Ureter (tissue), 1 donor: ENCODE measurements around the gene PLAAT5. TPM values are rescaled to one million over a fixed set of nuclear protein-coding genes. Genes with fewer than 3 reads are reported as not detected.

Source experiments
- DNase-seq: peaks from one replicate; pipeline ENCODE4 v3.0.0-alpha.2; 2020; ENCODE audit warnings: low spot score
- total RNA-seq: library from RNA; stranded (reverse); gene quantifications from one replicate; pipeline ENCODE4 v1.2.4, GENCODE V29; 2023
- donor health status: DM: yes; HTN: yes; CAD: no.

Gene PLAAT5
- total RNA-seq, 1 donor from 2014 or later: 2.1 TPM

- DNase-seq: no peak
Observed at GRCh38 chr11:63512816-63513215, 21.8 kb upstream of the PLAAT5 start.

GRCh38 chr11:63511048-63511748 lies 20.2 kb upstream of the PLAAT5 start:
- no peak for DNase-seq

DNA sequence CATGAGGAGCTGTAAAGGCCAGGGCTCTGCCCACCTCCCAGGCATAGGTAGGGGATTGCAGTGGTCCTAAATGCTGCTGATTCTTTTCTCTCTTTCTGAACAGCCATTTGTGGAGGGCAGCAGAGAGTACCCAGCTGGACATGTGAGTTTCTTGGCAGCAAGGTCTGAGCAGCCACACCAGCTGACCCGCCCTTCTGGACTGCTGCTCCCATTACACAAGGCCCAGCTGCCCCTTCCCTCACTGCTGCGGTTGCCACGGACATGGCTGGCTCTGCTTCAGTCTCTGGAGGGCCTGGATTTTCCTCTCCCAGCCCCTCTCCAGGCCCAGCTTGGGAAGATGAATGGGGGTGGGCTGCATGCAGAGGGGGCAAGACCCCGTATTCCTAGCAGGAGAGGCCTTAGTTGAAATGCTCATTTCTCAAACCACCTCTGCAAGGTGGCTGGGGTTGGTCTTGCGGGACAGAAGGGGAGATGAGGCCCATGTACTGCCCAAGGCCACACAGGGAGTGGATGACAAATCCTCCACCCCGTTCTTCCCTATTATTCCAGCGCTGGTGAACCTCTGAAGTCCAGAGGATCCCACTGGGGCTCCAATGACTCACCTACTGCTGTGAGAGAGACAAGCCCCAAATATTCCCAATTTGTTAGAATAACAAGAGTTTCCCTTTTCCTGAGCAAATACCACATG lies 19.5 kb upstream of the PLAAT5 start:
- DNase-seq: no peak

DNA sequence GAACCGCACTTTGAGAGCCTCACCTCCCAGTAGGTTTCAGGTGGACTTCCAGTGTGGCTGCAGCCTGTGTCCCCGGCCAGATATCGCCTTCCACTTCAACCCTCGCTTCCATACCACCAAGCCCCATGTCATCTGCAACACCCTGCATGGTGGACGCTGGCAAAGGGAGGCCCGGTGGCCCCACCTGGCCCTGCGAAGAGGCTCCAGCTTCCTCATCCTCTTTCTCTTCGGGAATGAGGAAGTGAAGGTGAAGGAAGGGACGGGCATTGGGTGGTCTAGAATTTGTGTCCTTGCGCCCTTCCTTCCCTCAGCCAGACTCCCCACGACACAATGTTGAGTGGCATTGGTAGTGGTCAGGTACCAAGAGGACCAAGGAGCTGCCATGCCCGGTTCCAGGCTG lies 17.8 kb upstream of the PLAAT5 start:
- DNase-seq: no peak

- no peak for DNase-seq
Observed at GRCh38 chr11:63508009-63508408, 17.0 kb upstream of the PLAAT5 start.

DNA sequence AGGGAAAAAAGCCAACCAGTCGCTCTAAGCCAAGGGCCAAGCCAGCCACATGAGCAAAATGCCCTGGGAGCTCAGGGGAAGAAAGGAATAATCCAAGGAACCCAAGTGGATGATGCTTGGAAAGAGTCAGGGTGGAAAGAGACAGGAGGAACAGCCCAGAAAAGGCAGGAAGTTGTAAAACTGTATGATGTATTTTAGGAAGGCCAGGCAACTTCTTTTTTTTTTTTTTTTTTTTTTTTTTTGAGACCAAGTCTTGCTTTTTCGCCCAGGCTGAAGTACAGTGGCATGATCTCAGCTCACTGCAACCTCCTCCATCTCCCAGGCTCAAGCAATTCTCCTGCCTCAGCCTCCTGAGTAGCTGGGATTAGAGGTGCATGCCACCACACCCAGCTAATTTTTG lies 16.5 kb upstream of the PLAAT5 start:
- no peak for DNase-seq

GRCh38 chr11:63506876-63507275 lies 15.9 kb upstream of the PLAAT5 start:
- DNase-seq: no peak

- no peak for DNase-seq
Observed at GRCh38 chr11:63505857-63506528, 15.0 kb upstream of the PLAAT5 start, which contains the start of gene LGALS12. Gene LGALS12, plus strand, starts transcription at chr11:63506084. Its CDS starts 375 bp downstream, at chr11:63506459.

DNA sequence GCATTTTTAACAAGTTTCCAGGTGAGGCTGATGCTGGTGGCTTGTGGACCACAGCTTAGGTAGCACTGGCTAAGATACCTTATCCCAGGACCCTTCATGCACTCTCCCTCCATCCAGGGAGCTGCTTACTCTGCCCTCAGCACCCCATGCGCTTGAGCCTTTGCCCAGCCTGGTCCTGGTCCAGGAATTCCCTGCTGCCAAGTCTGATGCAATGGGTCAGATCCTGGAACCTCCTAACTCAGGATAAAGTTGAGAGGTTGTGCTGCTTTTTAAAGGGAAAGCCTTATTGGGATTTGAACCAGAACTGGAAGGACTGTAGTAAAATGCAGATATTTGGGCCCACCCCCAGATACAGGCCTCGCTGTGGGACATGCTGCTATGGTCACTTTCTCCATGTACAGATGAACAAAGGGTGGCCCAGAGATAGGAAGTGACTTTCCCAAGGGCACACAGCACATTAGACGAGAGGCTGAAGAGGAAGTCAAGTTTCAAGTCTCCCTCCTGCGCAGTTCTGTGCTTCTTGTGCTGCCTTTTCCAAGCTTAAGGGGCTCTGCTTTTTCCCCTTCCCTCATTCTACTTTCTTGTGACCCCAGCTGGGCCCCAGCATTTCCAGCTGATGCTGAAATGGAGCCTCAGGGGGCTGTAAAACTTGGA lies 14.1 kb upstream of the PLAAT5 start:
- DNase-seq: no peak

- DNase-seq: no peak
Observed at GRCh38 chr11:63504054-63504453, 13.1 kb upstream of the PLAAT5 start.

GRCh38 chr11:63503492-63503891 lies 12.5 kb upstream of the PLAAT5 start:
- DNase-seq: no peak

DNA sequence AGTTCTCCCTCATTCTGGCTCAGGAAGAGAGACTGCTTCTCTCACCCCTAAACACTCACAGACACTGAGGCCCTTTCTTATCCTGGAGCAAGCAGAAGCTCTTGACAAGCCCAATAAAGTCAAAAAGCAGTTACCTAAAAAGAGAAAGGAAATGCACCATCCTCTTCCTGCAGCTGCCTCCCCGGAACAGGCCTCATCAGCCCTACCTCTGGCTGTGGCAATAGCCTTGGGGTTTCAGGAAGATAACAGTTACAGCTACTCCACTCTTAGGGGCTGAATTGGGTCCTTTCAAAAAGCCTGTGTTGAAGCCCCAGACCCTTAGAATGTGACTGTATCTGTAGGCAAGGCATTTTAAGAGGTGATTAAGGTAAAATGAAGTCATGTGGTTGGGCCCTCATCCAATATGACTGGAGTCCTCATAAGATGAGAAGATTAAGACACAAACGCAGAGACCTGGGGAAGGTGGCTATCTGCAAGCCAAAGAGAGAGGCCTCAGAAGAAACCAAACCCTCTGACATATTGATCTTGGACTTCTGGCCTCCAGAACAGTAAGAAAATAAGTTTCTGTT lies 11.4 kb upstream of the PLAAT5 start:
- DNase-seq: no peak

DNA sequence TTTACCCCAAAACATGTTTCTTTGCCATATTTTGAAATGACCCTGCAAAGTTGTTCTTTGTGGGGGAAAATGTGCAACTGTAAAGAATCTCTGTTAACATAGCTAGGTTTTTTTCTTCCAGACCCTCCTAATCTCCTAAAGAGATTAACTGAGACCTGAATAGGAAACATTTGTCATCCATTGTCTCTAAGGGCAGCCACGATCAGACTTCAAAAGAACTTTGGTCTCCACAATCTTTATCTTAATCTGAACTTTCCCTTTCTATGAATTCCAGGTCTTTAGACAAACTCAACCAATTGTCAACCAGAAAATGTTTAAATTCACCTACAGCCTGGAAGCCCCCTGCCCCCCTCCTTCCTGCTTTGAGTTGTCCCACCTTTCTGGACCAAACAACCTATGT lies 10.3 kb upstream of the PLAAT5 start:
- no peak for DNase-seq

DNA sequence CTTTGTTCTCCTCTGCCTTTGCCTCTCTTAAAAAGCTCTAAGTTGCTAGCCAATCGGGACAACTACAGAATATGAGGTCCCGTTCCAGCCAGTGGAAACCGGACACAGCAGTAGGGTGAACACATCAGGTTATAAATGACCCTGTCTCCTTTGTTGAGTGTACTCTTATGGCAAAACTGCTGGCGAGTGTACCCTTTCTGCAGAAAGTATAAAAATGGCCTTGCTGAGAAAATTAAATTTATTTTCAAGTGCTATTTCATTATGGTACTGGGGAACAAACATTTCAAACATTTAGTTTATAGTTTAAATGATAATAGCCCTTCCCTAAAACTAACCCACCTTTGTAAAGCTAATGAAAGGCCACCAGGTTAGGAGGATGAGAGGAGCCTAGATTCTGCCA lies 8.9 kb upstream of the PLAAT5 start:
- no peak for DNase-seq

DNA sequence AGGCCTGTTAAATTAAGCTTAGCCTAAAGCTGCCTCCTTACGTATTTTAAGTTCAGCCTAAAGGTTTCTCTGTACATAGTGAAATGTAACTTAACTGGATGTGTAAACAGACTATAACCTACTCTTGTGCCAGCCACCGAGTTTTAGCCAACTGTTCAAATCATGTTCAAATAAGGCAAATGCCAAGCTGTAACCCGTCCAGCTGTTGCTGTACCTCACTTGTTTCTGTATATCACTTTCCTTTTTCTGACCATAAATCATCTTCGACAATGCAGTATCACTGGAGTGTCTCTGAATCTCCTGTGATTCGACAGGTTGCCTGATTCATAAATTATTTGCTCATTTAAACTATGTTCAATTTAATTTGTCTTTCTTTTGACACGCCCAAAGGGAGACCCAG lies 4.0 kb upstream of the PLAAT5 start:
- no peak for DNase-seq

DNA sequence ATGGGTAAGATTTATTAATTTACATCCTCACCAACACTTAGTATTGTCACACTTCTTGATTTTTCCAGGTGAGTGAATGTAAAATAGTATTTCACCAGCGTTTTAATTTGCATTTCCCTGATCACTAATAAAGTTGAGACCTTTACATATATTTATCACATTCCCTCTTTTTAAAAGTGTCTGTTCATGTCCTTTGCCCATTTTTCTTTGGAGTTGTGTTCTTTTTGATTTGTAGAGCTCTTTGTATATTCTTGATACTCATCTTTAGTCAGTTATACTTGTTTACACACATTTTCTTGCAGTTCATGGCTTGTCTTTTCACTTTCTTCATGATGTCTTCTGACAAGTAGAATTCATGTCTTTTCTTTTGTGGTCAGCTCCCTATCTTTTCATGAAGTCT lies 2.2 kb upstream of the PLAAT5 start:
- DNase-seq: no peak

GRCh38 chr11:63492441-63492840 lies 1.5 kb upstream of the PLAAT5 start:
- DNase-seq: no peak

GRCh38 chr11:63491636-63492372 lies 837 bp upstream of the PLAAT5 start:
- no peak for DNase-seq

DNA sequence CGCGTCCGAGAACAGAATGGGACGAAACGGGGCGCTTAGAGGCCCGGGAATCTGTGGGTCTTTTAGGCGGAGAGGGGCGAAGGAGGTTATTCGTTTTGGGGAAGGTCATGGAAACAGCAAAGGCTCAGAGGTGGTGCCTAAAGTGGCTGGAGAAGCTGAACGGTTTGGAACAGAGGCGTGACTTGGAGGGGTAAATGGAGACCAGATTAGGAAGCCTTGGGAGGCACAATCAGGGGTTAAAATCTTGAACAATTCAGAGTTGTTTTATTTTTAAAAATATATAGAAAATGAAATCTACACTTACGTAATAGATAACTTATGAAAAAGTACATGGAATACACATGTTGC lies 247 bp upstream of the PLAAT5 start:
- no peak for DNase-seq

DNA sequence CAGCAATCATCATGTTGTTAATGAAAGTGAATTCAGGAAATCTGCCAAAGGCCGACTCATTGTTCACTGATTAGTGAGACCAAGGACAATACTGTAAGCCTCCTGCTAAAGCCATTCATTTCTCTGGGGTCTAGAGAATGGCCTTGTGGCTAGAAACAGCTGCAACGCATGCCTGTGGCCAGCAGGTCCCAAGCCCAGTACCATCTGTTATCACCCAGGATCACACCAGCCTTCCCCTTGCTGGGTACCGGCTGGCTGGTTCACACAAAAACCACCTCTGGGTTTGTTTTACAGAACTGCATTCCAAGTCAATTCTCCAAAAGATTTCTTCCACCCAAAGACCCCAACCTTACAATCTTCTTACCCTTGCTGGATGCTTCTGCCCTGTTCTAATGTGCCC lies 1.1 kb downstream of the PLAAT5 start:
- no peak for DNase-seq

DNA sequence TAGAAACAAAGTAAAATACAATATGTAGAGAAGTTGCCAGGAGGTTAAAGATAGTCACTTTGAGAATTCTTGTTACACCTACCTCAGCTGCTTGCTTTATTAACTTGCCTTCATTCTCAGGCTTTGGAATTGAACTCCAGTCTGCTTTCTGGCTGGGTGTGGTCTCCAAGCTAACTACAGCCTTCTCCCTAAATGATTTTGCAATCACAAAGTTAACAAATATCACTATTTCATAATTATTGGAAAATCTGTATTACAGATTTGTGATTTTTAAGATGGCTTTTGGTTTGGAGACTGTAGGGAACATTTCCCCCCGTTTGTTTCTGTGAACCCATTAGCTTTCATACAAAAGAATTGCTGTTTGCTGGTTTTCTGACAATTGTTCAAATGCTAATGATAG lies 2.2 kb downstream of the PLAAT5 start:
- DNase-seq: no peak

DNA sequence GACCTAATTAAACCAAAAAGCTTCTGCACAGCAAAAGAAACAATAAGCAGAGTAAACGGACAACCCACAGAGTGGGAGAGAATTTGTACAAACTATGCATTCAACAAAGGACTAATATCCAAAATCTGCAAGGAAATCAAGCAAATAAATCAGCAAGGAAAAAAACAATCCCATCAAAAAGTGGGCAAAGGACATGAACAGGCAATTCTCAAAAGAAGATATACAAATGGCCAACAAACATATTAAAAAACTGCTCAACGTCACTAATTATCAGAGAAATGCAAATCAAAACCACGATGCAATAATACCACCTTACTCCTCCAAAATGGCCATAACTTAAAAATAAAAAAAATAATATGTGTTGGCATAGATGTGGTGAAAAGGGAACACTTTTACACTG lies 5.2 kb downstream of the PLAAT5 start:
- no peak for DNase-seq
